Globus pallidus (tissue), 1 donor: ENCODE results near the gene BEND3.
A peak's percentile ranks its signal among the peaks of the same experiment; 100 is the strongest.

Experiments used
- DNase-seq: peaks from one replicate; pipeline ENCODE4 v3.0.0-alpha.2; 2015; ENCODE audit warnings: low spot score

The BEND3 gene

DNA sequence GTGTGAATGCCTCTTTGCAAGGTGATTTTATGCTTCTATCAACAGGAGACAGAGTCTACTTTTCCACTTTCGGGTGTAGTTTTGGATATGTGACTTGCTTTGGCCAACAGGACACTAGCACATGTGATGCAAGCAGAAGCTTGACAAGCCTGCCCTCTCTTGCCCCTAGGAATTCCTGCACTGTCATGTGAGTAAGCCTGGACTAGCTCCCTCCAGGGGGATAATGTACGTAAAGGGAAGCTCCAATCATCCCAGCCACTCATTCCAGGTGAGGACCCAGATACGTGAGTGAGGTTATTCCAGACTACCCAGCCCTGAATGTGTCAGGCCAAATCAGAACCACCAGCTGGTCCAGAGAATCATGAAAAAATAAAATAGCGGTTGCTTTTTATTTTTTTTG lies 33.3 kb downstream of the BEND3 start:
- no peak for DNase-seq

DNA sequence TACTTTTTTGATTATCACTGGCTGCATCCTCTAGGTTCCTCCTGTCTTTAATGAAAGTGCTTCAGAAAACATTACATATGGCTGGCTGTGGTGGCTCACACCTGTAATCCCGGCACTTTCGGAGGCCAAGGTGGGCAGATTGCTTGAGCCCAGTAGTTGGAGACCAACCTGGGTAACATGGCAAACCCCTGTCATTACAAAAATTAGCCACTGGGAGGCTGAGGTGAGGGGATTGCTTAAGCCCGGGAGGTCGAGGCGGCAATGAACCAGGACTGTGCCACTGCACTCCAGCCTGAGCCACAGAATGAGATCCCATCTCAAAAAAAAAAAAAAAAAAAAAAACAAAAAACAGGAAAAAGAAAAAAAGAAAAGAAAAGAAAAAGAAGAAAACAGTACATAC lies 35.3 kb downstream of the BEND3 start:
- no peak for DNase-seq

DNA sequence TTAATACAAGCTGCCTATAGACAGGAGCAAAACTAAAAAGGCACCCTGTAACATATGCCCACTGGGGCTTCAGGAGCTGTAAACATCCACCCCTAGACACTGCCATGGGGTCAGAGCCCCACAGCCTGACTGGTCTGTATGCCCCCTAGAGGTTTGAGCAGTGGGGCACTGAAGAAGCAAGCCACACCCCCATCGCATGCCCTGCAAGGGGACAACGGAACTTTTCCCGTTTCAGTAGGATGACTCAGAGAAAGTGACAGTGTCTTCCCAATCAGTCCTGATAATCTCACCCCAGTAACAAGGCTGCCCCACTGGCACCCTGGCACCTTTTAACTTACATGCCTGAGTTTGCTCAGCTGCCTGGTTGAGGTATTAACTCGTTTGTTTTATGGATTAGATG lies 35.9 kb downstream of the BEND3 start:
- no peak for DNase-seq

- no peak for DNase-seq
Measured at GRCh38 chr6:107077710-107078109, 37.6 kb downstream of the BEND3 start.

GRCh38 chr6:107075951-107076381 lies 39.3 kb downstream of the BEND3 start:
- DNase-seq = peak; percentile 30

GRCh38 chr6:107070686-107071085 lies 44.6 kb downstream of the BEND3 start:
- DNase-seq = no peak

DNA sequence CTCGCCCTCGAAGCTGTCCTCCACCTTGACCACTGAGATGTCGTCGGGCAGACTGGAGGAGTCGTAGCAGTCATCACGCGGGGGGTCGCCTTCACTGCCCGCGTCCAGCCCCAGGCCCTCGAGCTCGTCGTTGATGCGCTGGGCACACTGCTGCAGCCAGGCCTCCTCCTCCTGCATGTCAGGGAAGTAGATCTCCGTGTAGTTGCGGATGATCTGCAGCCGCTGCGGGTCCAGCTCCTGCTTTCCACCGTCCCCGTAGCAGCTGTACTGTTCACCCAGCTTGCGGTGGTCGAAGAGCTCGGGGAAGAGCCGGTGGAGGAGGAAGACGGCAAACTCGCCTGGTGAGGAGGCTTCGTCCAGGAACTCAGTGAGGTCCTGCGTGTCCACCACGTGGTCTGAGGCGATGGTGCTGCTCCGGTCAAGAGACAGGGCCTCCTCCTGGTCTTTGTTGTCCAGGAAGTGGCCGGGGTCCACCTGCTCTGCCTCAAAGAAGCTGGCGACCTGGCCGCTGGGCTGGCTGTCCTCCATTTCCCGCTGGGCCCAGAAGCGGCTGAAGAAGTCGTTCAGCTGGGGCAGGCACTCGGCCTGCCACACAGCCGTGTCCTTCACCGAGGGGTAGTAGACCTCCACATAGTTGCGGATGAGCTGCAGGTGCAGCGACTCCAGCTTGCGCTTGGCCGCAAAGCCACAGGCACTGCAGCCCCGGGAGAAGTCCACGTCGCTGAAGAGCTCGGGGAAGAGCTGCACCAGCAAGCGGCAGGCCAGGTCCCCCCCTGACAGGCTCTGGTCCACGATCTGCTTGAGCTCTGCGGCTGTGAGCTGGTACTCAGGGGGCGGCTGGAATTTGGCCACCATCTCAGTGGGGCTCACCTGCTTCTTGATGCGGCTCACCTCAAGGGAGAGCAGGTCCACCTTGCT lies 45.4 kb downstream of the BEND3 start:
- no peak for DNase-seq

DNA sequence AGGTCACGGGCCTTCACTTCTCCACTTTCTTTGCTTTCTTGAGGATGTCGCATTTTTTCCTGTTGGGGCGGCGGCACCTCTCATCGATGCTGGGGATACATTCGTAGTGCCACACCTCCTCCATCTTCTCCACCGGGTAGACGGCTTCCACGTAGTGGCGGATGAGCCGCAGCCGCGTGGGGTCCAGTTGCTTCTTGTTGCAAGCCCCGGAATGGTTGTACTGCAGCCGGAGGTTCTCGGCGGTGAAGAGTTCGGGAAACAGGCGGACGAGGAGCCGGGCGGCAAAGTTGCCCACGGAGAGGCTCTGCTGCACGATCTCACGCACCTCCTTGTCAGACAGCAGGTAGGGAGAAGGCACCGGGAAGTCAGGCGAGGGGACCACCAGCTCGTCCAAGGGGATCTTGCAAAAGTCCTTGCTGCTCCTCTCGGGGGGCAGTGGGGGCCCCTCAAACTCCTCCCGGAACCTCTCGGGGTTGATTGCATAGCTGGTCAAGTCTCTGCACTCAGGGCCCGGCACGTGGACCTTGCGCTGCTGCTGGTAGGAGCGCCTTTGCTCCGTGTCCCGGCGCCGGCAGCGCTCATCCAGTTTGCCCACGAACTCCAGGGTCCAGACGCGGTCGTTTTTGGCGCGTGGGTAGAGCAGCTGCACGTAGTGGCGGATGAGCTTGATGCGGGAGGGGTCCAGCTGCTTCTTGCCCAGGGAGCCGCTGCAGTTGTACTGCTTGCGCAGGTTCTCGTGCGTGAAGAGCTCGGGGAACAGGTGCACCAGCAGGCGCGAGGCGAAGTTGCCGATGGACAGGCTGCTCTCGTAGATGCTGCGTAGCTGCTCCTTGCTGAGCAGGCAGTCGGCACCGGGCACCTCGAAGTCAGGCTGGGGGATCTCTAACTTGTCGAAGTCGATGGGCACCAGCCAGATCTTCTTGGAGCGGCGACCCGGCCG lies 46.4 kb downstream of the BEND3 start:
- no peak for DNase-seq

DNA sequence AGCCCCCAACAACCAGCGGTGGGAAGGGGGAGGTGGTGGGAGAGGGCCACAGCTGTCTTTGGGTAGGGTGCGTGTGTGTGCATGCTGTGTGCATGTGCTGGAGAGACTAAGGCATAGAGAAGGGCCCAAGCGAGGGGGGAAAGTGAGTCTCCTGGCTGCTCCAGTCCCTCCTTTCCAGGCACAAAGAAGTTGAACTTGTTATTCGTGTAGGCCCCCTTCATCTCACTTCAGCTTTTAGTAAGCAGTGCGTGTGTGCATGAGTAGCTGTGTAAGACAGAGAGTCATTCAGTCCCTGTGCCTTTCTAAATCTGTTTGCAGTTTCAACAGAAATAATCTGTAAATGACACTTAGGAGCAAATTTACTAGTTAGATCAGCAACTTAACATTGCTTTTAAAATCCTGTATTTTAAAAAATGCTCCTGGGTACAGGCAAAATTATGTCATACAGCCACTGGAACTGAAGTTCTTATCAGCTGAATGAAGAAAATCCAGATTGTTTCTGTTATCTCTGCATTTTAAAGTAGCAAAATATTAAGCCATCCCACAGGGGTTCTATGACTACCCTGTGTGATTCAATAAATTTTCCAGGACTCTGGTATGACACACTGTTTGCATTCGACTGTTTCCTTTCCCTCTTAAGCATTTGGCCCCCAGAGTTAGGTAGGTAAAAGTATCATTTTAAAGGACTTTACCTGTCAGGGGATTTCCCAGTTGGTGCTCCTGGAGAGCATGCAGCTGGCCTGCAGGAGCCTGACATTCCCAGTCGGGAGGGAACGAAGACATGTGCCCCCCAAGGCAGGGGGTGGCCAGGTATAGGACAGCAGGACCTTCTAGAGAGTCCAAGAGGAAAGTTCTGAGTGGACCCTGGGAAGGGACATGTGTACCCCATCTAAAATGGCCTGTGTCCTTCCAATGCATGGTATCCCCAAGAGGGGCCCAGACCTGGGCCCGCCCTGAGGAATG lies 48.3 kb downstream of the BEND3 start:
- no peak for DNase-seq

- no peak for DNase-seq
Measured at GRCh38 chr6:107064579-107065065, 50.7 kb downstream of the BEND3 start.

DNA sequence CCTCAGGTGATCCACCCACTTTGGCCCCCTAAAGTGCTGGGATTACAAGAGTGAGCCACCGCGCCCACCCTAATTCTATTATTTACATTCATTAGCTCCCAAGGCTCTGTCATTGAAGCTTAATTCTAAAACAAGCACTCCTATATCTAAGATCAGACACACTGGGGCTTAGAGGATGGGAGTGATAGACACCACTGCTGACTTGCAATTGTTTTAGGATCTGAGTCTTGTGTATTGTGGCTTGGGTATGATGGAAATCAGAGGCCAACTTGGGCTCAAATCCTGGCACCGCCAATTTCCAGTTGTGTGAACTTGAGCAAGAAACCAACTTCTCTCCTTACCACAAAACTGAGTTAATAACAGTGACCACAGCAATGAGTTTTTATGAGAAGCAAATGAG lies 52.6 kb downstream of the BEND3 start:
- no peak for DNase-seq

DNA sequence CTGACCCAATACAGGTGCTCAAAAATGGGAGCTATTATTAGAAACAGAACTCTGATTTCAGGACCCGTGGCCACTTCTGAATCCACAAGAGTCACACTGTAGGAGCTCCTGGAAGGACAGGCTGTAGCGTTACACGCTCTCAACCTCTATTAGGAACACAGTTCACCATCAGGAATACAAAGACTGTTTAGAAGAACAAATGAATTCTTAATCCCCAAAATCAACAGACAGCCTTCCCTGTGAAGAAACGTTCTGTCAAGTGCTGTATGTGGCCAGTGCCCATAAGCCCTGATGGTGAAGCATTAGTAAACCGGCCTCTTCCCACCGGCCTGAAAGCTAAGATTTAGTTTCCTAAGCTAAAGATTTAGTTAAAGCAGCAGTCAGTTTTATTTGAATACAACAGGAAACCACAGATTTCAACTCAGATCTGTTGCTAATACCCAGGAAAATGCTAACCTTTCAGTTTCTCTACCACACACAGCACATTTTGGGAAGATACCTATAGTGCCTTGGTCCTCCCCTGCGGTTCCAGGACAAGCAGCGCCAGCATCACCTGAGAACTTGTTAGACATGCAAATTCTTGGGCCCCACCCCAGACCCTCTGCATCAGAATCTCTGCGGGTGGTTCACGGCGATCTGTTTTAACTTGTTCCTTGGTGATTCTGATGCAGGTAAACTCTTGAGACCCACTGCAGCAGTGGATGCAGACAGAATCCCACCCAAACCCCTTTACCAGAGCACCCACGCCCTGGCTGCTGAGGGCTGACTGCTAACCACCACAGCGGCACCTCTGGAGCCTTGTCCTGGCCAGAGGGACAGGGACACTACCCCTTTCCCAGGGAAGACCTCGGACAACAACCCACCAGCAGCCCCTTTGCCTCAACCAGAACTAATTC lies 53.9 kb downstream of the BEND3 start:
- no peak for DNase-seq

- DNase-seq = no peak
Measured at GRCh38 chr6:107060704-107061103, 54.6 kb downstream of the BEND3 start.

GRCh38 chr6:107059606-107060005 lies 55.7 kb downstream of the BEND3 start:
- no peak for DNase-seq

DNA sequence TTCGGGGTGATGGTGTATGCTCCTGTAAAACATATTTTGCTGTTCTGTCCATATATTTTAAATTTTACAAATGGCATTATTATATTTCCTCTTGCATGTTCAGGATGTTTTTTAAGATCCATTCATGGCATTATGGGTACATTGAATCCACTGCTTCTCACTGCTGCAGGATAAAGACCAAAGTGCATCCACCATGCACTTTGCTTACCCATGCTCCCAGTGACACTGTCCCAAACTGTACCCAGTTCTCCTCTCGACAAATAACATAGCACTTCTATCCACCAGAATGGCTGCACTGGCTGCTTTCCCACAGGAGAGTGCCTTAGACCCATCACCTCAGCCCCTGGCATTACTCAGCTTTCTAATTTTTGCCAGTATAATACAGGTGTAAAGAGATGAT lies 57.6 kb downstream of the BEND3 start:
- DNase-seq = no peak

DNA sequence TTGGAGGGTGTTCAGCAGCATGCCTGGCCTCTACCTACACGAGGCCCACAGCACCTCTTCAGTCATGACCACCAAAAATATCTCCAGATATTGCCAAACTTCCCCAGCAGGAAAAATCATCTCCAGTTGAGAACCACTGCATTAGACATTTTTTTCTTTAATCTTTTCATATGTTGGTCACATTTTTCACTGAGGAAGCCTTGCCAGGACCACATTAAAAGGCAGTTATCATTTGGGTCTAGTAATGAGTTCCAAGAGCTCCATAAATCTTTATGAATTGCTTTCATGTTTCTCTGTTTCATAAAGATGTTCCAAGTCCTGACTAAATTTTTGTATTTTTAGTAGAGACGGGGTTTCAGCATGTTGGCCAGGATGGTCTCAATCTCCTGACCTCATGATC lies 58.5 kb downstream of the BEND3 start:
- DNase-seq = no peak

DNA sequence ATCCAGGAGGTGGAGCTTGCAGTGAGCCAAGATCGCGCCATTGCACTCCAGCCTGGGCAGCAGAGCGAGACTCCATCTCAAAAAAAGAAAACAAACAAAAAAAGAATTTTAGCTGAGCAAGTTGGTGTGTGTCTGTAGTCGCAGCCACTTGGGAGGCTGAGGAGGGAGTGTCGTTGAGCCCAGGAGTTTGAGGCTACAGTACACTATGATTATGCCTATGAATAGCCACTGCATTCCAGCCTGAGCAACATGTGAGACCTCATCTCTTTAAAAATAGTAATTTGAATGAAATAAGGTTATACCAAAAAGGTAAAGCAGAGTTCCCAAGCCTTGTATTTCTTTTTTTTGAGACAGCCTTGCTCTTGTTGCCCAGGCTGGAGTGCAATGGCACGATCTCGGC lies 67.5 kb downstream of the BEND3 start:
- no peak for DNase-seq

GRCh38 chr6:107045826-107046675 lies 69.3 kb downstream of the BEND3 start:
- DNase-seq = no peak

- no peak for DNase-seq
Measured at GRCh38 chr6:107033126-107033525, 82.2 kb downstream of the BEND3 start.

GRCh38 chr6:107032051-107032450 lies 83.3 kb downstream of the BEND3 start:
- DNase-seq = no peak
